ENCODE results near the gene FAM13A.

The FAM13A gene

DNA sequence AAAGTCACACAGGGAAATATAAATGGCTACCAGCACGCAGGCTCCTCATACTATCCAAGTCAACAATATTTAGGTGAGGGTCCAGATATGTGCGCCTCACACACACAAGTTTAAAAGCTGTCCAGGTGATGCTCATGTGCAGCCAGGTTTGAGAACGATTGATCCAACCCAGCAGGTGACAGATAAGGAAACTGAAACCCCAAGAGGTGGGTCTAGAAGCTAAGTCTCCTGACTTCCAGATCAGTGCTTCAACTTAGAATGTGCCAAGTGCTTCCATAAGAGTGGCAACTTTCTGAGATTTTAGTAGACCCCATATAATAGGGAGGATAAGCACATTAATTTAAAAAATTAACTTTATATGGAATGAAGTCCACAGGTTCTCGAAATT is 304.9 kb downstream of the FAM13A start:
- DNase-seq (ENCODE audit: insufficient read length, low spot score), result no peak
- TF ChIP-seq POLR2A (IDR thresholded peaks at IDR 0.05; ENCODE audit: low read depth, low read length) (no peak), SPI1 (IDR thresholded peaks at IDR 0.05; ENCODE audit: low read depth, low read length) (no peak), TAF1 (IDR thresholded peaks at IDR 0.05; ENCODE audit: low read depth, low read length) (no peak), POLR2AphosphoS5 (IDR thresholded peaks at IDR 0.05; ENCODE audit: low read depth, low read length) (no peak), PAX5 (IDR thresholded peaks at IDR 0.05; ENCODE audit: insufficient read depth, low read length, severe bottlenecking) (no peak), POU2F2 (IDR thresholded peaks at IDR 0.05; ENCODE audit: low read depth, low read length) (no peak)
- no peak for FAIRE-seq

DNA sequence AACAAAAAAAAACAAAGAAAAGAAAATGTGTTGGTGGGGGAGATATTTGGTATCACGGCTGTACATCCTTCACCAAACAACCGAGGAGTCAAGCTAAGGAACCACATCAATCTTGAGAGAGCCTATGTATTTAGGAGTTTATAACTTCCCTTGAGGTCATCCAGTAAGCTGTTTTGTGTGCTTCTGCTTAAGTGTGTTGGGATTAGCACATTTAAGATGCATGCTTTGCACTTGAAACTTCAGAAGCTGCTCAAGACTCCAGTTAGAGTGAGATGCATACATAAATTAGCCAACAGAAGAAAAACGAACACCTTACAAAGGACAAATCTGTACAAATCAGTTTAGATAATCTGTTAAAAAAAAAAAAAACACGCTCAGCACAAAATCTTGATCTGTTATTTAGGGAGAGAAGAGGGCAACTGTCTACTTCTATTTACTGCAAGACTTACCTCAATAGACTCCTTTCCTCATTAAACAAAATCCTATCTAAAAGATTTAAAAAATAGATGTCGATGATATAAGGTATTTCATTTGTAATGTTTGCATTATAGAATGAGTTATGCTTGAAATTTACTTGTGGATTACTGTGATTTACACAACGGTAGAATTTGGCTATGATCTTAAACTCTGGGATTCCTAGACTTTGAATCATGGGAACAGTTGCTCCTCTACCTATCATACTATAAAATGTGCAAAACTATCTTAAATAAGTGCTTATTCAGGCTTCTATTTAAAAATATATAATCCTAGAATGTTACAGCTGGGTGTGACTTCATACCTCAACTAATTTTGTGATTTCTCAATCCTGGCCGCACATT is 305.5 kb downstream of the FAM13A start:
- DNase-seq (ENCODE audit: insufficient read length, low spot score) (no peak), FAIRE-seq (no peak)
- TF ChIP-seq POLR2AphosphoS5 (IDR thresholded peaks at IDR 0.05; ENCODE audit: low read depth, low read length) (no peak), SPI1 (IDR thresholded peaks at IDR 0.05; ENCODE audit: low read depth, low read length) (no peak), TAF1 (IDR thresholded peaks at IDR 0.05; ENCODE audit: low read depth, low read length) (no peak), POLR2A (IDR thresholded peaks at IDR 0.05; ENCODE audit: low read depth, low read length) (no peak), POU2F2 (IDR thresholded peaks at IDR 0.05; ENCODE audit: low read depth, low read length) (no peak), PAX5 (IDR thresholded peaks at IDR 0.05; ENCODE audit: insufficient read depth, low read length, severe bottlenecking) (no peak)

DNA sequence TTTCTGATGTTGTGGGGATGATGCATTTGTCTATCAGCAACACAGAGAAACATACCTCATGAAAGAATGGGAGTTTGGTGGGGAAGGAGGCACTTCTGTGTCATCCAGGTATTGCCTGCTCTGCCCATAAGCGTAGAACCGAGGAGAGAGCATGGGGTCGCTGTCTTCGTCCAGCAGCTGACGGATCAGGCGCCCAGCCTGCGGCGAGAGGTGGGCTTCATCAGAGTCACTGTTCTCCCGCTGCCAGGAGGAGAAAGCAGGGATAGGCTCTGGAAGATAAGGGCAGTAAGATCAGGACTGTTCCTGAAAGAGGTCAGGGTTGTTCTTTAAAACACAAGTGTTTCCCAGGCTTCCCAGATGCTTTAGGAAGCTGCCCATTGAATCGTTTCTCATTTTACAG is 306.6 kb downstream of the FAM13A start:
- no peak for FAIRE-seq
- TF ChIP-seq POLR2A (IDR thresholded peaks at IDR 0.05; ENCODE audit: low read depth, low read length), result no peak
- no peak for TF ChIP-seq POU2F2 (IDR thresholded peaks at IDR 0.05; ENCODE audit: low read depth, low read length)
- TF ChIP-seq PAX5 (IDR thresholded peaks at IDR 0.05; ENCODE audit: insufficient read depth, low read length, severe bottlenecking), result no peak
- no peak for TF ChIP-seq TAF1 (IDR thresholded peaks at IDR 0.05; ENCODE audit: low read depth, low read length)
- TF ChIP-seq POLR2AphosphoS5 (IDR thresholded peaks at IDR 0.05; ENCODE audit: low read depth, low read length), result no peak
- TF ChIP-seq SPI1 (IDR thresholded peaks at IDR 0.05; ENCODE audit: low read depth, low read length), result no peak
- no peak for DNase-seq (ENCODE audit: insufficient read length, low spot score)

DNA sequence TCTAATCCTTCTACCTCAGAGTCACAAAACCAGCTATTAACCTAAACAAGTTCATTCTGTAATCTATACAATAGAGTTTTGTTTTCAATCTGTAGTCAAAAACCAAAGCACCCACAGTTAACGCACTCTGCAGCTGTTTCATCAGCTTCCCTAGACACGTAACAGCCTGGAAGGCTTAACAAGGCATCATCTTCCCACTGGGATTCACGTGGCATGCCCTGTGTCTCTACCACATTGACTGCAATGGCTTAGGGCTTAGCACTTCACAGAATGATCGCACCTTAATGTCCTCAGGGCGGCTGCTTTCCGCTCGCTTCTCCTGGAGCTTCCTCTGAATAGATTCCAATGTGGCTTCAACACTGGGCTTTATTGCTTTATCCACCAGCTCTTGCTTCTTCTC is 309.6 kb downstream of the FAM13A start:
- no peak for DNase-seq (ENCODE audit: insufficient read length, low spot score)
- FAIRE-seq, result no peak
- TF ChIP-seq TAF1 (IDR thresholded peaks at IDR 0.05; ENCODE audit: low read depth, low read length), result no peak
- TF ChIP-seq SPI1 (IDR thresholded peaks at IDR 0.05; ENCODE audit: low read depth, low read length), result no peak
- TF ChIP-seq POLR2AphosphoS5 (IDR thresholded peaks at IDR 0.05; ENCODE audit: low read depth, low read length), result no peak
- no peak for TF ChIP-seq PAX5 (IDR thresholded peaks at IDR 0.05; ENCODE audit: insufficient read depth, low read length, severe bottlenecking)
- no peak for TF ChIP-seq POU2F2 (IDR thresholded peaks at IDR 0.05; ENCODE audit: low read depth, low read length)
- TF ChIP-seq POLR2A (IDR thresholded peaks at IDR 0.05; ENCODE audit: low read depth, low read length), result no peak

DNA sequence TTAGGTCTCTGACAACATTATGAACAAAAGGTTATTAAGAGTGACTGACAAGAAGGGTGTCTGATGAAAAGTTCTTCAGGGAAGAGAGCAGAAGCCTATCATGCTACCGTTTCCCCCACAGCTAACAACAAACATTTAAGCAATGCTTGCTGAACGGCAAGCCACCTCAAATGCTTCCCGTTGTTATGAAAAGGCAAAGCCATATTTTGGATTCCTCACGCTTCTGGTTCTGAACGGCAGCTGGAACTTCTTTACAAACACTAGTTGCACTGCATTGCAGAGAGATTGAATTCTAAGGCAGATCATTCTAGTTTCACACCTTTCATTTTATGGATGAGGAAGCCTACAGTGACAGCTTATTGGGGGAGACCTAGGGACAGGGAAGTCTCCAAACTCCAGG is 310.8 kb downstream of the FAM13A start:
- DNase-seq (ENCODE audit: insufficient read length, low spot score) (no peak), FAIRE-seq (no peak)
- TF ChIP-seq TAF1 (IDR thresholded peaks at IDR 0.05; ENCODE audit: low read depth, low read length) (no peak), POLR2AphosphoS5 (IDR thresholded peaks at IDR 0.05; ENCODE audit: low read depth, low read length) (no peak), PAX5 (IDR thresholded peaks at IDR 0.05; ENCODE audit: insufficient read depth, low read length, severe bottlenecking) (no peak), POU2F2 (IDR thresholded peaks at IDR 0.05; ENCODE audit: low read depth, low read length) (no peak), POLR2A (IDR thresholded peaks at IDR 0.05; ENCODE audit: low read depth, low read length) (no peak), SPI1 (IDR thresholded peaks at IDR 0.05; ENCODE audit: low read depth, low read length) (no peak)

DNA sequence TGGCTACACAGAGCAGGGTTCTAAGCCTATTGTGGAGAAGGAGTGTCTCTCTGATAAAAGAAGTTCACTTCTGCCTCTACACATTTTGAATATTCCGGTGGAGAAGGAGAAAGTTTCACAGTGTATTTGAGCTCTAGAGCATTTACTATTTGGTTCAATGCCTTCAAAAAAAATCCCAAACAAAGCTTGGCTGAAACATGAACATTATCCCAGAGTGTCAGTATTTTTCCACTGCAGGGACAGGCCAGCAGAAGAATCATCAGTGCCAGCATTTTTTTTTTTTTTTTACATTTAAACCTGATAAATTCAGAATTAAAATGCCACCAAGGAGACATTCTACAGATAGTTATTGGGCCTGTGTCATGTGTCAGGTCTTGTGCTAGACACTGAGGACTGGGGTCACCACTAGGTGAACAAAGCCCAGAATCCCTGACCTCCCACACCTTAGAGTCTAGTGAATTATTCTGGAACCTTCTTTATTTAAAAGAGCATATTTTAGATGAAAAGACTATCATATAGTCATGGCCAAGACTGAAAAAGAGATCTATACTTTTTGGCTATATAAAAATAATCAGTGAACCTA is 311.3 kb downstream of the FAM13A start:
- TF ChIP-seq POLR2A (IDR thresholded peaks at IDR 0.05; ENCODE audit: low read depth, low read length), result no peak
- no peak for TF ChIP-seq POLR2AphosphoS5 (IDR thresholded peaks at IDR 0.05; ENCODE audit: low read depth, low read length)
- TF ChIP-seq SPI1 (IDR thresholded peaks at IDR 0.05; ENCODE audit: low read depth, low read length), result no peak
- TF ChIP-seq PAX5 (IDR thresholded peaks at IDR 0.05; ENCODE audit: insufficient read depth, low read length, severe bottlenecking), result no peak
- TF ChIP-seq TAF1 (IDR thresholded peaks at IDR 0.05; ENCODE audit: low read depth, low read length), result no peak
- TF ChIP-seq POU2F2 (IDR thresholded peaks at IDR 0.05; ENCODE audit: low read depth, low read length), result no peak
- FAIRE-seq (no peak), DNase-seq (ENCODE audit: insufficient read length, low spot score) (no peak)

DNA sequence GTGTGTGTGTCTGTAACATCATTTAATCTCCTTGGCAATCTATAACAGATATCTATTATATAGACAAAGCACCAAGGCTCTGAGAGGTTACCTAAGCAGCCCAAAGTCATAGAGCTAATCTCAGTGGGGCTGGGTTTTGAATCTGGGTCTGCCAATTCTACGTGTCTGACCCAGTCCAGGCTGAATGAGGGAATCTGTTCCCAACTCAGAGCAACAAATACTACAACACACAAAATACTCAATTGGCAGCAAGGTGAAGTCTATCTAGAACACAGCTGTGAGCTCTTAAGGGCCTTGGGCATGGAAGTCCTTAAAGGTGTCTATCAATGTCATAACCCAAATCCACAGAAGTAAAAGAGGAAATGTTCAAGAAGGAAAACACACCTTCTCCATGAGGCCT is 311.8 kb downstream of the FAM13A start:
- FAIRE-seq (no peak), DNase-seq (ENCODE audit: insufficient read length, low spot score) (no peak)
- no peak for TF ChIP-seq SPI1 (IDR thresholded peaks at IDR 0.05; ENCODE audit: low read depth, low read length)
- no peak for TF ChIP-seq POLR2A (IDR thresholded peaks at IDR 0.05; ENCODE audit: low read depth, low read length)
- TF ChIP-seq POLR2AphosphoS5 (IDR thresholded peaks at IDR 0.05; ENCODE audit: low read depth, low read length), result no peak
- TF ChIP-seq TAF1 (IDR thresholded peaks at IDR 0.05; ENCODE audit: low read depth, low read length), result no peak
- TF ChIP-seq PAX5 (IDR thresholded peaks at IDR 0.05; ENCODE audit: insufficient read depth, low read length, severe bottlenecking), result no peak
- no peak for TF ChIP-seq POU2F2 (IDR thresholded peaks at IDR 0.05; ENCODE audit: low read depth, low read length)

DNA sequence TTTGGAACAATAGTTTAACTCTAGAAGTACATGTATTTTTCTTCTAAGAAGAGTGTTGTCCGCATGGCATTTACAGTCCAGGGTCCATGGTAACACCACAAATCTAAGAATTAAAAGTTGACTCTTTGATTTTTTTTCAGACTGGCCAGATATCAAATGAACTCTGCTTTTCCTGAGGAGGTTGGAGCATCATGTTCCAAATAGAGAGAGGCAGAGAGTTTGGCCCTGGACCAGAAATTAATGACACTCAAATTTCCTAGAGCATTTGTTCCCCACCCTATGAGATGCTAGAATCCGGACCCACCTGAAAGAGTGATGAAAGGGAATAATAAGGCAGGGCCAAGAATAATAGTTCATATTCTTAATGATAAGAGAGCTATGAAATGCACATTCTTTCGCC is 312.4 kb downstream of the FAM13A start:
- DNase-seq (ENCODE audit: insufficient read length, low spot score) (no peak), FAIRE-seq (no peak)
- TF ChIP-seq POLR2AphosphoS5 (IDR thresholded peaks at IDR 0.05; ENCODE audit: low read depth, low read length) (no peak), POU2F2 (IDR thresholded peaks at IDR 0.05; ENCODE audit: low read depth, low read length) (no peak), TAF1 (IDR thresholded peaks at IDR 0.05; ENCODE audit: low read depth, low read length) (no peak), PAX5 (IDR thresholded peaks at IDR 0.05; ENCODE audit: insufficient read depth, low read length, severe bottlenecking) (no peak)

DNA sequence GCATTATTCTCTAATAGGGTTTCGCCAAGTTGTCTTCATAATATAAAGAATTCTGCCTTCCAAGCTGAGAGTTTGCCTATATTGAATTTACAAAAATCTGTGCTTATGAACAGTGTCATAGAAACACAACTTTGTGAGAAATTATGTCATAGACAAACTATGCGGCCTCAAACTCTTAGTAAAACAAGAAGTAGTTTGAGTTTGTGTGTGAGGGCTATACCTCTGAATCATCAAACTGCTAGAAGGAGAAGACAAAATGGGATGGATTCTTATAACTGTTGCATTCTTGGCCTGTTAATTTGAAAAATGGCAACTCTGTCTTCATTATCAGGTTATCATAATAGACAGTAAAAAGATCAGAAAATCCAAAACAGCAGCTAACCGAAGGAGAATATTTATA is 313.3 kb downstream of the FAM13A start:
- TF ChIP-seq TAF1 (IDR thresholded peaks at IDR 0.05; ENCODE audit: low read depth, low read length) (no peak), PAX5 (IDR thresholded peaks at IDR 0.05; ENCODE audit: insufficient read depth, low read length, severe bottlenecking) (no peak), POU2F2 (IDR thresholded peaks at IDR 0.05; ENCODE audit: low read depth, low read length) (no peak), POLR2A (IDR thresholded peaks at IDR 0.05; ENCODE audit: low read depth, low read length) (no peak), SPI1 (IDR thresholded peaks at IDR 0.05; ENCODE audit: low read depth, low read length) (no peak), POLR2AphosphoS5 (IDR thresholded peaks at IDR 0.05; ENCODE audit: low read depth, low read length) (no peak)
- DNase-seq (ENCODE audit: insufficient read length, low spot score) (no peak), FAIRE-seq (no peak)

Measured in GM12891 (cell line).